SK-N-SH (cell line): ENCODE measurements around the gene ZFP64.

Experiments
- CTCF ChIP-seq: fragments of 200-600 bp; sonication (generic); IDR thresholded peaks from 2 replicates; pipeline ENCODE4 v1.6.1; 2017; ENCODE audit warnings: antibody characterized with exemption, mild to moderate bottlenecking, moderate library complexity
- EP300 ChIP-seq, 2 experiments: IDR thresholded peaks; 2 replicates each; pipeline versions ENCODE4 v1.4.0 to v1.6.1; 2012; ENCODE audit warnings: borderline replicate concordance in 1 of 2, low read depth in 1 of 2, low read length in 1 of 2
- EZH2phosphoT487 ChIP-seq: fragments of 200-600 bp; sonication (generic); IDR thresholded peaks from 2 replicates; pipeline ENCODE4 v1.6.1; 2017; ENCODE audit warnings: low read depth, mixed run types, mild to moderate bottlenecking, antibody characterized with exemption, moderate library complexity, borderline replicate concordance
- FOXM1 ChIP-seq: IDR thresholded peaks from 2 replicates; pipeline ENCODE4 v1.4.0; 2012; ENCODE audit warnings: low read depth, mild to moderate bottlenecking
- MEF2A ChIP-seq: IDR thresholded peaks from 2 replicates; pipeline ENCODE4 v1.4.0; 2012; ENCODE audit warnings: low read depth, borderline replicate concordance
- NFIC ChIP-seq: IDR thresholded peaks from 2 replicates; pipeline ENCODE4 v1.4.0; 2012; ENCODE audit warnings: borderline replicate concordance
- PBX3 ChIP-seq: IDR thresholded peaks from 2 replicates; pipeline ENCODE4; 2012
- POLR2AphosphoS5 ChIP-seq: IDR thresholded peaks from 2 replicates; pipeline ENCODE4 v1.6.1; 2012; ENCODE audit warnings: low read depth, low read length
- RCOR1 ChIP-seq: fragments of 150-350 bp; IDR thresholded peaks from 2 replicates; pipeline ENCODE4 v1.6.1; 2017; ENCODE audit warnings: antibody characterized with exemption, low read length
- RFX5 ChIP-seq: IDR thresholded peaks from 2 replicates; pipeline ENCODE4 v1.6.1; 2012; ENCODE audit warnings: mild to moderate bottlenecking, improper control_type of control experiment, low read length
- SIN3A ChIP-seq: IDR thresholded peaks from 2 replicates; pipeline ENCODE4 v1.6.1; 2012; ENCODE audit warnings: low read depth, mild to moderate bottlenecking, low read length, moderate library complexity, borderline replicate concordance
- TAF1 ChIP-seq: IDR thresholded peaks from 2 replicates; pipeline ENCODE4 v1.6.1; 2012; ENCODE audit warnings: low read depth, mild to moderate bottlenecking, low read length, moderate library complexity, borderline replicate concordance

- TF ChIP-seq CTCF (no peak), TAF1 (no peak), FOXM1 (no peak), RFX5 (no peak), NFIC (no peak), POLR2AphosphoS5 (no peak), PBX3 (no peak), EZH2phosphoT487 (no peak), RCOR1 (no peak), SIN3A (no peak), EP300 (IDR thresholded peaks at IDR 0.05; ENCODE audit: borderline replicate concordance in 1 of 2, low read depth in 1 of 2, low read length in 1 of 2) (no peak), MEF2A (no peak)
Observed at GRCh38 chr20:52172392-52173047, 19.1 kb downstream of the ZFP64 start.
